HepG2 (cell line): ENCODE data around the gene CHD2. TPM values are rescaled to one million over a fixed set of nuclear protein-coding genes. Genes with fewer than 3 reads are reported as not detected.

Source experiments
- ATAC-seq: fragments of 200-7000 bp; cut with Tn5 transposase; 3 replicates; pipeline ENCODE4 v1.9.1; 2020; ENCODE audit warnings: mild to moderate bottlenecking, moderate library complexity
- BruUV-seq: library from RNA; stranded (reverse); fragments of 400-500 nt; replicated peaks from 2 replicates; lab custom pipeline; 2021; lab: Mats Ljungman, UMichigan
- CTCF ChIA-PET: fragments of 300-600 bp; formaldehyde crosslinking; extraction: SDS; loops from one replicate; lab custom pipeline; 2021; ENCODE audit warnings: low total read pairs, inconsistent platforms, low intra/inter-chr PET ratio; lab: Yijun Ruan, JAX
- POLR2A ChIA-PET: fragments of 350-600 bp; sonication (Branson Sonifier 250); formaldehyde crosslinking; loops from one replicate; lab custom pipeline; 2020; ENCODE audit warnings: antibody characterized with exemption, inconsistent platforms; lab: Yijun Ruan, JAX
- DNase-seq: peaks from one replicate; pipeline ENCODE4 v3.0.0-alpha.2; 2015; ENCODE audit warnings: low spot score
- FAIRE-seq: peaks from 3 replicates; lab custom pipeline; 2011; peaks lifted over from hg19 to GRCh38; lab: Jason Lieb, UNC
- H2AFZ ChIP-seq: one replicate; pipeline ENCODE4 v1.6.1; 2011; ENCODE audit warnings: low read length, inconsistent platforms
- H3K27ac ChIP-seq: fragments of 300-600 bp; 3 replicates; pipeline ENCODE4 v1.8.0; 2011; ENCODE audit warnings: mixed run types, mild to moderate bottlenecking, mixed read lengths, low read length, inconsistent platforms; ENCODE audit not compliant: insufficient read depth; ENCODE audit errors: extremely low read length
- H3K27me3 ChIP-seq, 2 experiments: fragments of 200-600 bp in 1 of 2; 2 replicates in 1 of 2; 3 replicates in 1 of 2; pipeline versions ENCODE4 v1.6.0 to v1.8.0; 2011; ENCODE audit warnings: low read length in 2 of 2, mild to moderate bottlenecking in 2 of 2, moderate library complexity in 2 of 2, inconsistent platforms in 1 of 2; ENCODE audit not compliant: insufficient read depth in 2 of 2, control insufficient read depth in 1 of 2
- H3K36me3 ChIP-seq, 2 experiments: fragments of 200-600 bp in 1 of 2; replicated peaks in 1 of 2; 2 replicates in 1 of 2; 3 replicates in 1 of 2; pipeline versions ENCODE4 v1.5.1 to v1.8.0; 2011; ENCODE audit warnings: low read length in 2 of 2, inconsistent platforms in 1 of 2; ENCODE audit not compliant: insufficient read depth in 2 of 2, control insufficient read depth in 1 of 2
- H3K4me1 ChIP-seq: 2 replicates; pipeline ENCODE4 v1.5.1; 2012; ENCODE audit warnings: low read length, inconsistent platforms; ENCODE audit not compliant: insufficient read depth
- H3K4me2 ChIP-seq: 2 replicates; pipeline ENCODE4 v1.6.0; 2011; ENCODE audit warnings: low read depth, low read length, inconsistent platforms
- H3K4me3 ChIP-seq, 3 experiments: fragments of 200-600 bp in 1 of 3; sonication (generic), shearing (Covaris generic) in 1 of 3; replicated peaks in 1 of 3; 2 replicates each; pipeline ENCODE4 v1.5.1; 2011 to 2016; ENCODE audit warnings: low read length in 3 of 3, inconsistent platforms in 2 of 3, low read depth in 2 of 3, mild to moderate bottlenecking in 2 of 3, control low read depth in 1 of 3, mixed read lengths in 1 of 3; ENCODE audit not compliant: insufficient read depth in 1 of 3
- H3K79me2 ChIP-seq: one replicate; pipeline ENCODE4 v1.6.1; 2011; ENCODE audit warnings: low read length, inconsistent platforms; ENCODE audit not compliant: insufficient read depth
- H3K9ac ChIP-seq: 2 replicates; pipeline ENCODE4 v1.6.0; 2011; ENCODE audit warnings: mild to moderate bottlenecking, low read depth, low read length, inconsistent platforms; ENCODE audit not compliant: insufficient read depth
- H3K9me3 ChIP-seq: 2 replicates; pipeline ENCODE4 v1.5.1; 2012; ENCODE audit warnings: mild to moderate bottlenecking, low read length
- H4K20me1 ChIP-seq: 2 replicates; pipeline ENCODE4 v1.6.0; 2011; ENCODE audit warnings: inconsistent platforms, mild to moderate bottlenecking, low read length, moderate library complexity; ENCODE audit not compliant: insufficient read depth
- AGO2 ChIP-seq: fragments of 200-400 bp; formaldehyde crosslinking; optimal IDR thresholded peaks from 2 replicates; pipeline ENCODE3; 2017; ENCODE audit warnings: mild to moderate bottlenecking, low read depth, low read length, moderate library complexity
- RBM22 ChIP-seq: fragments of 200-400 bp; formaldehyde crosslinking; optimal IDR thresholded peaks from 2 replicates; pipeline ENCODE3; 2017; ENCODE audit warnings: mild to moderate bottlenecking, low read length, moderate library complexity
- ZBTB39 ChIP-seq: sonication (generic); formaldehyde crosslinking; IDR thresholded peaks from 2 replicates; pipeline ENCODE4 v1.5.0; 2020; ENCODE audit warnings: missing genetic modification reagents
- WGBS: methylation state at CpG from one replicate; pipeline ENCODE4 v1.1.6; 2017; ENCODE audit warnings: low lambda C conversion rate; 5-methylcytosine and 5-hydroxymethylcytosine counted together
- in situ Hi-C: cut with HindIII; loops from 2 replicates; pipeline ENCODE4 v1.10.0; 2017; ENCODE audit warnings: low pct_unique_long_range_greater_than_20kb; ENCODE audit not compliant: extremely low pct_ligation_motif_present
- intact Hi-C: fragments of 100-400 bp; cut with micrococcal nuclease; formaldehyde crosslinking; loops from one replicate; pipeline ENCODE4 v1.10.0; 2022; ENCODE audit not compliant: unreplicated experiment
- polyA plus RNA-seq, 8 experiments: library from polyadenylated mRNA; depleted of rRNA in 3 of 8; stranded (reverse) in 7 of 8; unstranded in 1 of 8; fragments of >200 nt; fragmentation: Illumina TruSeq in 4 of 8; extraction: Trizol in 4 of 8; gene quantifications; 2 replicates each; pipeline versions ENCODE4 v1.2.1 to v1.2.3, GENCODE V29; 2011 to 2016; ENCODE audit warnings: low read depth in 4 of 8, missing spikeins in 1 of 8, mixed read lengths in 1 of 8; ENCODE audit not compliant: insufficient read depth in 1 of 8
- total RNA-seq, 5 experiments: library from RNA; depleted of rRNA; stranded (reverse); fragments of >200 nt; fragmentation: Illumina TruSeq; extraction: Trizol; gene quantifications; 2 replicates each; pipeline ENCODE4 v1.2.3, GENCODE V29; 2016; ENCODE audit warnings: low read depth in 1 of 5

The CHD2 gene
- total and polyA plus RNA-seq, 2 of the 13 experiments (the other 11 are each of a cell fraction or from before 2014, with no cell fraction given), result 54.0 to 54.1 TPM

DNA sequence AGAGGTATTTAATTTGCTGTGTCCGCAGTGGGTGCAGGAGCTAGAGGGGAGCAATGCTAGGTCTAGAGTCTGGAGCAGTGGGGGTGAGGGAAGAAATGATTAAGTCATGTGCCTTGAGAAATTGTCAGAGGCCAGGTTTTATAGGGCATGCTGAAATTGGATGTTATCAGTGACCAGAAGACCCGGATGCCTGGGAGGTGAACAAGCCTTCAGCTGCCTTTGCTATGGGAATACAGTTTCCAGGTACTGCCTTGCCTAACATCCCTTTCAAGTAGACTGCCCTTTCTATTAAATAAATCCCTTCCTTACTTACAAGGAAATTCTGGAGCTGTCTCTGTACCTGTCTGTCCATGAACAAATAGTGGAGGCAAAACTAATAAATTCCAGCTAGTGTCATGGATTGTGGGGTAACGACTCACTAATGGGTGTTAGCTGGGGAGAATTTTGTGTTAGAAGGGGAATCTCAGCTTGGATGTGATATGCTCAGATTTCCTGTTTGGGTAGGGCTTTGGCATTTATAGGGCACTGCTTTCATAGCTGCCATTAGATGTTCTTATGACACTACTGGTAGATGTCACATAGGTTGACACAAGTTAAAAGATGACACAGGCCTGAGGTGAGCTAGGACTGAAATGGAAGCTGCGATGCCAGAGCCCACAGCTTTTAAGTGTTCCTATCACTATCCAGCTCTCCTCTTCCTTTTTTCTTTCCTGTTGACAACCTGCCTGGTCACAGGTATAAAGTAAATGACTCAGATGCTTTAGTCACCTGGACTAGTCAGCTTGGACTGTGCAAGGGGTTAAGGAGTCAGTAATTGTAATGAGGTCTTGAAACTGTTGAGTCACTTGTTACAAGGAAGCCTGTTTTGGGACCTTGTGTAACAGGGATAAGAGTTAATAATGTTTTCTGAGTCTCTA is 21.3 kb downstream of the CHD2 start:
- FAIRE-seq (no peak), ATAC-seq (no peak), DNase-seq (no peak)
- ChIA-PET POLR2A (interaction anchor here (0.6 to 1.8 kb wide), 7 partner anchors 9 to 112 kb away, joined by 3 to 8 read pairs (median 3); no protein-coding TSS in a partner anchor), CTCF (no interaction called here)
- Histone ChIP-seq H3K4me2 (no peak overlapping the region), H2AFZ (no peak overlapping the region), H3K9me3 (no peaks in the 10 kb centered on the region), H3K4me3 (no peak overlapping the region), H3K9ac (no peak overlapping the region), H4K20me1 (peaks cover 28% of the 10 kb centered on the region), H3K36me3 (peaks cover 25 to 58% of the 10 kb centered on the region in 2 experiments), H3K4me1 (peaks cover 61% of the 10 kb centered on the region), H3K27ac (peak overlapping the region; percentile 19), H3K27me3 (no peaks in the 10 kb centered on the region), H3K79me2 (peaks cover 97% of the 10 kb centered on the region)
- intact Hi-C loops (no loop called here), in situ Hi-C loops (no loop called here)
- WGBS, result 90% methylated on average over 4 of the region's 4 CpGs
- no TSS peak for BruUV-seq
- TF ChIP-seq RBM22 (peak; percentile 2), AGO2 (peak; percentile 16), ZBTB39 (CRISPR knock-in tag) (no peak)
